IPS-15b (cell line): ENCODE measurements around the gene MAFB.

ENCODE experiments used
- H3K27me3 ChIP-seq: one replicate; pipeline ENCODE4 v1.6.1; 2013; ENCODE audit warnings: low read length; ENCODE audit not compliant: control insufficient read depth, insufficient read depth
- H3K36me3 ChIP-seq: one replicate; pipeline ENCODE4 v1.6.1; 2013; ENCODE audit warnings: low read length; ENCODE audit not compliant: control insufficient read depth, insufficient read depth
- H3K4me1 ChIP-seq: one replicate; pipeline ENCODE4 v1.6.1; 2013; ENCODE audit warnings: mild to moderate bottlenecking, low read length; ENCODE audit not compliant: control insufficient read depth, insufficient read depth
- H3K4me3 ChIP-seq: one replicate; pipeline ENCODE4 v1.5.1; 2013; ENCODE audit warnings: low read depth, low read length
- H3K9ac ChIP-seq: one replicate; pipeline ENCODE4 v1.6.1; 2013; ENCODE audit warnings: low read depth, mild to moderate bottlenecking, low read length
- H3K9me3 ChIP-seq: one replicate; pipeline ENCODE4 v1.6.1; 2013; ENCODE audit warnings: mild to moderate bottlenecking, low read length; ENCODE audit not compliant: control insufficient read depth, insufficient read depth

Gene MAFB

DNA sequence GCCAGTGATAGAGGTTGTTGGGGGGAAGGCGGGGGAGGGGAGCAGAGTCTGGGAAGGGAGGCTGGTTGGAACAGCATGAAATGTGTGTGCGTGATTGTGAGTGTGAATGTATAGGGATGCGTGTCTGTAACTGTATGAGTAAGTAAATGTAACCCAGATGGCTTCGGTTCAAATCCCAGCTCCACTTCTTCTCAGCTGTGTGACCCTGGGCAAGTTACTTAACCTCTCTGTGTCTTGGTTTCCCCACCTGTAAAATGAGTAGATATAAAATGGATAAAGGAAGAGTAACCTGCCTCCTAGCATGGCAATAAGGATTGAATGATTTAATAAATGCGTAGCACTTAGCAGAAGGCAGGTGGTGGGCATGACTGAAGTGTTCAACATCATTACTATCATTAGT, 24.1 kb downstream of the MAFB start:
- H3K9me3 ChIP-seq = no peaks in the 10 kb centered on the region
- H3K36me3 ChIP-seq = no peaks in the 10 kb centered on the region
- no peak overlapping the region for H3K4me3 ChIP-seq
- H3K4me1 ChIP-seq = no peaks in the 10 kb centered on the region
- no peak overlapping the region for H3K9ac ChIP-seq
- no peaks in the 10 kb centered on the region for H3K27me3 ChIP-seq

DNA sequence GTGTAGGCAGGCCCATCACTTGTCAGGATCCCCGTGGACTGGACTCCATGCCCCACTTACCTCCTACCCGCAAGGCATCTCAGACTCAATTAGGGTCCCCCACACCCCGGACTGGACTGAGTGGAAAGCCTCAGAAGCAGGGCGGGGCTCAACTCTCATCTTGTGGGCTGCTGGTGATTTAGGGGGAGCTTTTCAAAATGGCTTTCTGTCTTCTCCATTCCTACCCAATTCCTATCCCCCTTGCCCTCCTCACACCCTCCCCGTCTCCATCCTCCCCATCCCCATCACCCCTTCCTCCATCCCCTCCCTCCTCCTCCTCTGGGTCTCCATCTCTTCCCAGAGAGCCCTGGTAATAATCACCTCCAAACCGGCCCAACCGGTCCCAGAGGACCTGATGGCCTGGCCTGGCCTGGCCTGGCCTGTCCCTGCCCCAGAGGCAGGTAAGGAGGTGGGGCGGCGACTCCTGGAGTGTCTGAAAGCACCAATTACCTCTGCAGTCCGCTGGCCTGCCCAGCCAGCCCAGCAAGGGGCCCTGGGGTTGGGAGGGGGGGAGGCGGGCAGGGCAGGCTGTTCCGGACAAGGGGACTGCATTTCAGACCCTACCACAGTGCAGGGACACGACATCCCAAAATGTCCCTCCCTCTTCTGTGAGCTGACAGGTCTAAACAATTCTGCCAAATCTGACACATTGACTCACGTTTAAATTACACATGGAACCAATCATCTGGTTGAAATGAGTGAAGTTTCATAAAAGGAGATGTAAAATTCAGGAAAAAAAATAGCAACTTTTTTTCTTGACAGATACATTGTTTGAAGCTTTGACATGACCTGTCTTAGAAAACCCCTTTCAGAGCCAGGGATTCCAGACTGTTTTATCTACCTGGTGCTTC, 24.8 kb downstream of the MAFB start:
- Histone ChIP-seq H3K4me3 (no peak overlapping the region), H3K36me3 (no peaks in the 10 kb centered on the region), H3K9ac (no peak overlapping the region), H3K27me3 (no peaks in the 10 kb centered on the region), H3K4me1 (no peaks in the 10 kb centered on the region), H3K9me3 (no peaks in the 10 kb centered on the region)

GRCh38 chr20:40663304-40663790, 25.7 kb downstream of the MAFB start:
- Histone ChIP-seq H3K4me3 (no peak overlapping the region), H3K27me3 (no peaks in the 10 kb centered on the region), H3K4me1 (no peaks in the 10 kb centered on the region), H3K9me3 (no peaks in the 10 kb centered on the region), H3K9ac (no peak overlapping the region), H3K36me3 (no peaks in the 10 kb centered on the region)

- H3K4me1 ChIP-seq = no peaks in the 10 kb centered on the region
- H3K36me3 ChIP-seq = no peaks in the 10 kb centered on the region
- H3K27me3 ChIP-seq = no peaks in the 10 kb centered on the region
- no peaks in the 10 kb centered on the region for H3K9me3 ChIP-seq
- H3K9ac ChIP-seq = no peak overlapping the region
- no peak overlapping the region for H3K4me3 ChIP-seq
These were observed 29.5 kb downstream of the MAFB start for GRCh38 chr20:40659567-40659966.

GRCh38 chr20:40658509-40658908, 30.5 kb downstream of the MAFB start:
- H3K27me3 ChIP-seq = no peaks in the 10 kb centered on the region
- no peaks in the 10 kb centered on the region for H3K4me1 ChIP-seq
- H3K36me3 ChIP-seq = no peaks in the 10 kb centered on the region
- no peak overlapping the region for H3K4me3 ChIP-seq
- H3K9me3 ChIP-seq = no peaks in the 10 kb centered on the region
- H3K9ac ChIP-seq = no peak overlapping the region

GRCh38 chr20:40657526-40657925, 31.5 kb downstream of the MAFB start:
- no peak overlapping the region for H3K4me3 ChIP-seq
- no peaks in the 10 kb centered on the region for H3K9me3 ChIP-seq
- no peaks in the 10 kb centered on the region for H3K27me3 ChIP-seq
- H3K9ac ChIP-seq = no peak overlapping the region
- no peaks in the 10 kb centered on the region for H3K4me1 ChIP-seq
- no peaks in the 10 kb centered on the region for H3K36me3 ChIP-seq

GRCh38 chr20:40655451-40655850, 33.6 kb downstream of the MAFB start:
- no peaks in the 10 kb centered on the region for H3K9me3 ChIP-seq
- H3K4me1 ChIP-seq = no peaks in the 10 kb centered on the region
- no peaks in the 10 kb centered on the region for H3K36me3 ChIP-seq
- H3K9ac ChIP-seq = no peak overlapping the region
- no peaks in the 10 kb centered on the region for H3K27me3 ChIP-seq
- no peak overlapping the region for H3K4me3 ChIP-seq

DNA sequence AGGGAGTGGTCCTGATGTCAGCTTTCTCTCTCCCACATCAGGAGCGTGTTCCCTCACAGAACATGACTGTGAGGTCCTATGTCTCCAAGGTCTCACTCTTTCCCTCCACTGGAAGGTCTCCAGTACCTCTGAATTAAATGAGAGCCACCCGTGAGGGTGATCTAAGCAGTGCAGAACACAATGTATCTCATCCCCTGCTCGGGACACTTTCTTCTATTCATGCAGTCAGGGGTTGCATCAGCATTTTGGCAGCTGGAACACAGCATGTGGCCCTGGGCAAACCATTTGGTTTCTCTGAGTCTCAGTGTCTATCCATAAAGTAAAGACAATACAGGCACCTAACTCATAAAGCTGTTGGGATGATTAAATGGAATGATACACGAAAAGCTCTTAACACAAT, 34.2 kb downstream of the MAFB start:
- H3K4me1 ChIP-seq = no peaks in the 10 kb centered on the region
- H3K27me3 ChIP-seq = peaks cover 2% of the 10 kb centered on the region
- H3K4me3 ChIP-seq = no peak overlapping the region
- H3K36me3 ChIP-seq = no peaks in the 10 kb centered on the region
- no peak overlapping the region for H3K9ac ChIP-seq
- H3K9me3 ChIP-seq = no peaks in the 10 kb centered on the region

- Histone ChIP-seq H3K27me3 (peaks cover 2% of the 10 kb centered on the region), H3K36me3 (no peaks in the 10 kb centered on the region), H3K4me1 (no peaks in the 10 kb centered on the region), H3K9me3 (no peaks in the 10 kb centered on the region), H3K4me3 (no peak overlapping the region), H3K9ac (no peak overlapping the region)
These were observed 36.5 kb downstream of the MAFB start for GRCh38 chr20:40652441-40652987.

GRCh38 chr20:40651151-40651550, 37.9 kb downstream of the MAFB start:
- H3K4me3 ChIP-seq = no peak overlapping the region
- H3K36me3 ChIP-seq = no peaks in the 10 kb centered on the region
- no peaks in the 10 kb centered on the region for H3K4me1 ChIP-seq
- no peaks in the 10 kb centered on the region for H3K9me3 ChIP-seq
- H3K9ac ChIP-seq = no peak overlapping the region
- peaks cover 2% of the 10 kb centered on the region for H3K27me3 ChIP-seq

DNA sequence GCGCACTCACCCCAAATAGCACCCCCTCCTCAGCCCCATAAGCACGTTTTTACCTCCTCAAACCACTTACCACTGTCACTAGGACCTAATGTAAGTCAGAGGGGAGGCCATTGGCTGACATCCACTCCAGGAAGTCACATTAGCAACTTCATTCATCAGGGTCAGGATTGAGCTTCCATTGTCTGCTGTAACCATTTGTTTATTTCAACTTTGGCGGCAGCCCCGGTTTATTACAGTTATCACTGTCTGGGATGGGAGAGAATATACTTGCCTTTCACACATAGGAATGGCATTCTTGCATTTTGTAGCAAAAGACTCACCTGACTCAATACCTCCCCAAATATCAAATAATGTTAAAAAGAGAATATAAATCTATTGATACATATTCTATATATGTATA, 38.3 kb downstream of the MAFB start:
- no peaks in the 10 kb centered on the region for H3K9me3 ChIP-seq
- H3K4me3 ChIP-seq = no peak overlapping the region
- peaks cover 2% of the 10 kb centered on the region for H3K27me3 ChIP-seq
- H3K9ac ChIP-seq = no peak overlapping the region
- H3K4me1 ChIP-seq = no peaks in the 10 kb centered on the region
- H3K36me3 ChIP-seq = no peaks in the 10 kb centered on the region
